Measurements from ENCODE around the gene MMP17. TPM values are rescaled to one million over a fixed set of nuclear protein-coding genes. Genes with fewer than 3 reads are reported as not detected.

MMP17 gene
- total and polyA plus RNA-seq, 8 donors, result 0.46 to 3.1 (median 2.1) TPM; not detected in 2

DNA sequence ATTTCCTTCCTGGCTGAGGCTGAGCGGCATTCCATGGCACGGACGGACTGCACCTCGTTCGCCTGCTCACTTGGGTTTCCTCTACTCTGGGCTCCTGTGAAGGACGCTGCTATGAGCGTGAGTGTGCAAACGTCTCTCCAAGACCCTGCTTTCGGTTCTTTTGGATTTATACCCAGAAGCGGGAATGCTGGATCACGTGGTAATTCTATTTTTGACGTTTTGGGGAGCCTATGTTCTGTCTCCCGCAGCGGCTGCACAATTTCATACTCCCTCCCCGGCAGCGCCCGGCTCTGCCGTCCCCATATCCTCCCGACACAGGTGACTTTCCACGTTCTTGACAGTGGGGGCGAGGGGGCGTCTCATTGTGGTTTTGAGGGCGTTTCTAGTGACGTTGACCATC is 20.6 kb downstream of the MMP17 start:
- Histone ChIP-seq H3K27me3 (peaks cover 0 to 29% (median 6%) of the 10 kb centered on the region in 3 donors), H3K4me1 (peaks cover 0 to 8% (median 2%) of the 10 kb centered on the region in 4 donors), H3K27ac (no peak overlapping the region), H3K36me3 (peaks cover 0 to 8% (median 3%) of the 10 kb centered on the region in 4 donors), H3K4me3 (no peak overlapping the region), H3K9me3 (no peaks in the 10 kb centered on the region)
- WGBS, 5 donors, result 82 to 88% (median 85%) methylated on average over 23 to 24 of the region's 24 CpGs
- DNase-seq, result no peak
- intact Hi-C loops (cut with DNase I; ENCODE audit: low total_unique reads), result no loop called here
- TF ChIP-seq, protein P1, sequence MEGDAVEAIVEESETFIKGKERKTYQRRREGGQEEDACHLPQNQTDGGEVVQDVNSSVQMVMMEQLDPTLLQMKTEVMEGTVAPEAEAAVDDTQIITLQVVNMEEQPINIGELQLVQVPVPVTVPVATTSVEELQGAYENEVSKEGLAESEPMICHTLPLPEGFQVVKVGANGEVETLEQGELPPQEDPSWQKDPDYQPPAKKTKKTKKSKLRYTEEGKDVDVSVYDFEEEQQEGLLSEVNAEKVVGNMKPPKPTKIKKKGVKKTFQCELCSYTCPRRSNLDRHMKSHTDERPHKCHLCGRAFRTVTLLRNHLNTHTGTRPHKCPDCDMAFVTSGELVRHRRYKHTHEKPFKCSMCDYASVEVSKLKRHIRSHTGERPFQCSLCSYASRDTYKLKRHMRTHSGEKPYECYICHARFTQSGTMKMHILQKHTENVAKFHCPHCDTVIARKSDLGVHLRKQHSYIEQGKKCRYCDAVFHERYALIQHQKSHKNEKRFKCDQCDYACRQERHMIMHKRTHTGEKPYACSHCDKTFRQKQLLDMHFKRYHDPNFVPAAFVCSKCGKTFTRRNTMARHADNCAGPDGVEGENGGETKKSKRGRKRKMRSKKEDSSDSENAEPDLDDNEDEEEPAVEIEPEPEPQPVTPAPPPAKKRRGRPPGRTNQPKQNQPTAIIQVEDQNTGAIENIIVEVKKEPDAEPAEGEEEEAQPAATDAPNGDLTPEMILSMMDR (IDR thresholded peaks at IDR 0.05), result no peak
- TF ChIP-seq EP300 (IDR thresholded peaks at IDR 0.05), result no peak
- no peak for TF ChIP-seq POLR2AphosphoS5 (IDR thresholded peaks at IDR 0.05)
- no peak for TF ChIP-seq POLR2A (IDR thresholded peaks at IDR 0.05)

DNA sequence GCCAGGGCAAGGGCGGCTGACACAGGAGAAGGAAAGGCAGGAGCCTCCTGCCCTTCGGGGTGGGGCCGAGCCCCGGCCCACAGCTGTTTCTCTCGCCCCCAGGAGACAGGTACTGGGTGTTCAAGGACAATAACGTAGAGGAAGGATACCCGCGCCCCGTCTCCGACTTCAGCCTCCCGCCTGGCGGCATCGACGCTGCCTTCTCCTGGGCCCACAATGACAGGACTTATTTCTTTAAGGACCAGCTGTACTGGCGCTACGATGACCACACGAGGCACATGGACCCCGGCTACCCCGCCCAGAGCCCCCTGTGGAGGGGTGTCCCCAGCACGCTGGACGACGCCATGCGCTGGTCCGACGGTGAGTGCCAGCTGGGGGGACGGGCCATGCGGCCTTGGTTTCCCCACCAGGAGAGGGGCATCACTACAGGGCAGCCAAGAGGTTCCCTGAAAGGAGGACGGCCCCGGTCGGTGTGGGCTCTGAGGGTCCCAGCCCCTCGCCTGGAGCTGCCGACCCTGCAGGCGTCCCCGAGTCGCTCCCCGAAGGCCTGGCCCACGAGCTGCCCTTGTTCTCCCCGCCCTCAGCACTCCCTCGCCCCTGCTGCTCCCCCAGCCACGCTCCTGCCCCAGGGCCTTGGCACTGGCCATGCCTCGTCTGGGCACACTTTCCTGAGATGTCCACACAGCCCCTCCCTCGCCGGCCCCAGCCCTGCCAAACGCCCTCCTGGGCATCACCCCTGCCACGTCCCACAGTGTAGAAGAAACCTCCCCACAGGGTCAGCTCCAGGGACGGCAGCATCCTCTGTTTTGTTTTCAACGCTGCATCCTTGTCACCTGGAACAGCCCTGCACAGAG is 21.7 kb downstream of the MMP17 start:
- H3K27me3 ChIP-seq, result peaks cover 0 to 41% (median 11%) of the 10 kb centered on the region in 3 donors
- peaks cover 0 to 8% (median 2%) of the 10 kb centered on the region in 4 donors for H3K4me1 ChIP-seq
- no peak overlapping the region for H3K27ac ChIP-seq
- WGBS, 5 donors, result 85 to 90% (median 86%) methylated on average over 36 to 47 of the region's 47 CpGs
- no peaks in the 10 kb centered on the region for H3K9me3 ChIP-seq
- intact Hi-C loops (cut with DNase I; ENCODE audit: low total_unique reads), result no loop called here
- DNase-seq, result no peak
- TF ChIP-seq POLR2A (IDR thresholded peaks at IDR 0.05) (no peak), POLR2AphosphoS5 (IDR thresholded peaks at IDR 0.05) (no peak), EP300 (IDR thresholded peaks at IDR 0.05) (no peak)
- TF ChIP-seq, protein P1 (IDR thresholded peaks at IDR 0.05), result no peak
- H3K36me3 ChIP-seq, result peaks cover 0 to 8% (median 0%) of the 10 kb centered on the region in 4 donors
- no peak overlapping the region for H3K4me3 ChIP-seq

DNA sequence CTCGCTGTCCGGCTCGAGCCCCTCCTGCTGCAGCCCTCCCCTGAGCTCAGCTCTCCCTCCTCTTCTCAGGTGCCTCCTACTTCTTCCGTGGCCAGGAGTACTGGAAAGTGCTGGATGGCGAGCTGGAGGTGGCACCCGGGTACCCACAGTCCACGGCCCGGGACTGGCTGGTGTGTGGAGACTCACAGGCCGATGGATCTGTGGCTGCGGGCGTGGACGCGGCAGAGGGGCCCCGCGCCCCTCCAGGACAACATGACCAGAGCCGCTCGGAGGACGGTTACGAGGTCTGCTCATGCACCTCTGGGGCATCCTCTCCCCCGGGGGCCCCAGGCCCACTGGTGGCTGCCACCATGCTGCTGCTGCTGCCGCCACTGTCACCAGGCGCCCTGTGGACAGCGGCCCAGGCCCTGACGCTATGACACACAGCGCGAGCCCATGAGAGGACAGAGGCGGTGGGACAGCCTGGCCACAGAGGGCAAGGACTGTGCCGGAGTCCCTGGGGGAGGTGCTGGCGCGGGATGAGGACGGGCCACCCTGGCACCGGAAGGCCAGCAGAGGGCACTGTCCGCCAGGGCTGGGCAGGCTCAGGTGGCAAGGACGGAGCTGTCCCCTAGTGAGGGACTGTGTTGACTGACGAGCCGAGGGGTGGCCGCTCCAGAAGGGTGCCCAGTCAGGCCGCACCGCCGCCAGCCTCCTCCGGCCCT is 22.8 kb downstream of the MMP17 start:
- Histone ChIP-seq H3K27ac (no peak overlapping the region), H3K4me3 (peak overlapping the region in 1 of 4 donors; percentile 3), H3K36me3 (no peaks in the 10 kb centered on the region), H3K4me1 (peaks cover 0 to 14% (median 2%) of the 10 kb centered on the region in 4 donors), H3K27me3 (peaks cover 0 to 52% (median 22%) of the 10 kb centered on the region in 3 donors), H3K9me3 (no peaks in the 10 kb centered on the region)
- TF ChIP-seq POLR2AphosphoS5 (IDR thresholded peaks at IDR 0.05), result peak in 1 of 3 donors; percentile 6
- no peak for TF ChIP-seq EP300 (IDR thresholded peaks at IDR 0.05)
- no peak for TF ChIP-seq POLR2A (IDR thresholded peaks at IDR 0.05)
- TF ChIP-seq, protein P1 (IDR thresholded peaks at IDR 0.05), result peak in 5 of 7 experiments; percentile 31 to 81 (median 62)
- intact Hi-C loops (cut with DNase I; ENCODE audit: low total_unique reads), result no loop called here
- DNase-seq, result peak; percentile 65 to 78
- 69 to 82% (median 73%) methylated on average over 9 to 41 of the region's 41 CpGs for WGBS, 5 donors
